22Rv1 (cell line): ENCODE measurements around the gene TM2D1.

Experiments used
- ZFX ChIP-seq: fragments of 450-650 bp; IDR thresholded peaks from 2 replicates; pipeline ENCODE4 v1.6.1; 2017; ENCODE audit warnings: antibody characterized with exemption, borderline replicate concordance
- TF ChIP-seq, protein P1 (sequence below): fragments of 450-650 bp; IDR thresholded peaks from 2 replicates; pipeline ENCODE4 v1.5.1; 2017; ENCODE audit warnings: mild to moderate bottlenecking

DNA sequence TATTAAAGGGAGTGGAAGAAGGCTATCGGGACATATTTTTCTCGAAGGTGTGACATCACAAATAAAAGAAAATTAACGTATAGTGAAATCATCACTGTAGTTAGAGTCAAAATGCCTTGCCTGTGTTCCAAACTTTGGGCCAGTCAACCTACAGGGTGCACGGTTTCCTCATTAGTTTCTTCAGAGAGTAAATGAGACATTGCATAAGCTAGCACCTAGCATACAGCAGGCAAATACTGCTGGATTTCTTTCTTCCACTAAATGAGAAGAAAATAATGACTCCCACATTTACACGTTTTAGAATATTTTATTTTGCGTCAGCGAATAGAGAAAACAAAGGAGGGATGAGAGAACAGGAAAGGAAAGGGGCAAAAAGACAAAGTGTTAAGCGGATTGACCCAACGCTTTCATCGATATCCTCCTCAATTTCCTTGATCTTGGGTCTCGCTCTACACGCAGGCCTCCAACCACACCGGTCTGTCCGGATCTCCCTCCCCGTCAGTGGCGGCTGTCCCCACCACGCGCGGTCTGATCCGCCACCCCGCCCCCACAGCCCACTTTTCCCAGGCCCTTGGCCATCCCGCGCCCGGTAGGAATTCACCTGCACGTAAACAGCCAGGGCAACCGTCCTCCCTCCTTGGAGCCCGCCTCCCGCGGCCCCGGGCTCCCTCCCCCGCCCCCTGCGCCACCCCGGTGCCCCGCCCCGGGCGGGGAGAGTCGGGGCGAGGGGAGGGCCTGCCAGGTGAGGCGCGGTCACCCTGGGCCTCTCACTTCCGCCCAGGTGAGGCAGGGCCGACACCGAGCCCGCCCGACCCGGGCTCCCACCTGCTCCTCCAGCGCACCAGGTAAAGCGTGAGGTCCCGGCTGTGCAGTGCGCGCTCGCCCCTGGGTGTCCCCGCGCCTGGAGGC, 17.0 kb upstream of the TM2D1 start, which contains the start of gene PATJ:
- TF ChIP-seq, protein P1, sequence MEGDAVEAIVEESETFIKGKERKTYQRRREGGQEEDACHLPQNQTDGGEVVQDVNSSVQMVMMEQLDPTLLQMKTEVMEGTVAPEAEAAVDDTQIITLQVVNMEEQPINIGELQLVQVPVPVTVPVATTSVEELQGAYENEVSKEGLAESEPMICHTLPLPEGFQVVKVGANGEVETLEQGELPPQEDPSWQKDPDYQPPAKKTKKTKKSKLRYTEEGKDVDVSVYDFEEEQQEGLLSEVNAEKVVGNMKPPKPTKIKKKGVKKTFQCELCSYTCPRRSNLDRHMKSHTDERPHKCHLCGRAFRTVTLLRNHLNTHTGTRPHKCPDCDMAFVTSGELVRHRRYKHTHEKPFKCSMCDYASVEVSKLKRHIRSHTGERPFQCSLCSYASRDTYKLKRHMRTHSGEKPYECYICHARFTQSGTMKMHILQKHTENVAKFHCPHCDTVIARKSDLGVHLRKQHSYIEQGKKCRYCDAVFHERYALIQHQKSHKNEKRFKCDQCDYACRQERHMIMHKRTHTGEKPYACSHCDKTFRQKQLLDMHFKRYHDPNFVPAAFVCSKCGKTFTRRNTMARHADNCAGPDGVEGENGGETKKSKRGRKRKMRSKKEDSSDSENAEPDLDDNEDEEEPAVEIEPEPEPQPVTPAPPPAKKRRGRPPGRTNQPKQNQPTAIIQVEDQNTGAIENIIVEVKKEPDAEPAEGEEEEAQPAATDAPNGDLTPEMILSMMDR, result no peak
- no peak for TF ChIP-seq ZFX
